C4-2B (cell line): ENCODE results near the gene CENPC.

Experiments used
- ZFX ChIP-seq: fragments of 450-650 bp; IDR thresholded peaks from 2 replicates; pipeline ENCODE4 v1.6.1; 2017
- TF ChIP-seq, protein P1 (sequence below): fragments of 450-650 bp; conservative IDR thresholded peaks from 2 replicates; pipeline ENCODE4 v1.5.1; 2017; ENCODE audit warnings: mild to moderate bottlenecking

DNA sequence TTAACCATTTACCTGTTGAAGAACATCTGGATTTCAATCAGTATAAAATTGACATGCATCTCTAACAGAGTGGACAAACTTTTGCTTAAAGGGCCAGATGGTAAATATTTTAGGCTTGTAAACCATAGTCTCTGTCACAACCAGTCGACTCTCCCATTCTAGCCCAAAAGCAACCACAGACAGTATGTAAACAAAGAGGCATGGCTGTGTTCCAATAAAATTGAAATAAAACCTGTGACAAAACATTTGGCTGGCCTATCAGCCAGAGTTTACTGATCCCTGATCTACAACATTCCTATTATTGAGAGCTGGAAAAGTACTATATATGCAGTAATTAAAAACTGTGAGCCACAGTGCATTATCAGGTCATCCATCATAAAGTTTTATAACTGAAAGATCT lies 3.2 kb downstream of the CENPC start:
- TF ChIP-seq, protein P1, sequence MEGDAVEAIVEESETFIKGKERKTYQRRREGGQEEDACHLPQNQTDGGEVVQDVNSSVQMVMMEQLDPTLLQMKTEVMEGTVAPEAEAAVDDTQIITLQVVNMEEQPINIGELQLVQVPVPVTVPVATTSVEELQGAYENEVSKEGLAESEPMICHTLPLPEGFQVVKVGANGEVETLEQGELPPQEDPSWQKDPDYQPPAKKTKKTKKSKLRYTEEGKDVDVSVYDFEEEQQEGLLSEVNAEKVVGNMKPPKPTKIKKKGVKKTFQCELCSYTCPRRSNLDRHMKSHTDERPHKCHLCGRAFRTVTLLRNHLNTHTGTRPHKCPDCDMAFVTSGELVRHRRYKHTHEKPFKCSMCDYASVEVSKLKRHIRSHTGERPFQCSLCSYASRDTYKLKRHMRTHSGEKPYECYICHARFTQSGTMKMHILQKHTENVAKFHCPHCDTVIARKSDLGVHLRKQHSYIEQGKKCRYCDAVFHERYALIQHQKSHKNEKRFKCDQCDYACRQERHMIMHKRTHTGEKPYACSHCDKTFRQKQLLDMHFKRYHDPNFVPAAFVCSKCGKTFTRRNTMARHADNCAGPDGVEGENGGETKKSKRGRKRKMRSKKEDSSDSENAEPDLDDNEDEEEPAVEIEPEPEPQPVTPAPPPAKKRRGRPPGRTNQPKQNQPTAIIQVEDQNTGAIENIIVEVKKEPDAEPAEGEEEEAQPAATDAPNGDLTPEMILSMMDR: no peak
- no peak for TF ChIP-seq ZFX
